ENCODE measurements around the gene BAK1. TPM values are rescaled to one million over a fixed set of nuclear protein-coding genes. Genes with fewer than 3 reads are reported as not detected.

Gene BAK1
- total and polyA plus RNA-seq, 2 of the 13 experiments (the other 11 are each of a cell fraction or from before 2014, with no cell fraction given): 15.0 to 23.8 TPM

- TF ChIP-seq ZNF775 (CRISPR knock-in tag; IDR thresholded peaks at IDR 0.05; ENCODE audit: borderline replicate concordance): no peak
- TF ChIP-seq TAF1 (CRISPR knock-in tag; IDR thresholded peaks at IDR 0.05): no peak; the same call in 1 of the 2 replicates
- TF ChIP-seq ZNF124 (CRISPR knock-in tag; IDR thresholded peaks at IDR 0.05): no peak
- no peak for TF ChIP-seq MYNN (CRISPR knock-in tag; IDR thresholded peaks at IDR 0.05; ENCODE audit: low read depth)
- TF ChIP-seq ZNF562 (CRISPR knock-in tag; IDR thresholded peaks at IDR 0.05; ENCODE audit: borderline replicate concordance): no peak
- no peak for TF ChIP-seq ZSCAN12 (CRISPR knock-in tag; IDR thresholded peaks at IDR 0.05)
- peak; percentile 65; the same call in 1 of the 2 replicates for TF ChIP-seq ZNF264 (CRISPR knock-in tag; IDR thresholded peaks at IDR 0.05)
- TF ChIP-seq STAT5B (CRISPR knock-in tag; IDR thresholded peaks at IDR 0.05): no peak
- TF ChIP-seq CREM (IDR thresholded peaks at IDR 0.05): peak; percentile 61
- TF ChIP-seq CREM (CRISPR knock-in tag; IDR thresholded peaks at IDR 0.05): no peak
- TF ChIP-seq, protein P1, sequence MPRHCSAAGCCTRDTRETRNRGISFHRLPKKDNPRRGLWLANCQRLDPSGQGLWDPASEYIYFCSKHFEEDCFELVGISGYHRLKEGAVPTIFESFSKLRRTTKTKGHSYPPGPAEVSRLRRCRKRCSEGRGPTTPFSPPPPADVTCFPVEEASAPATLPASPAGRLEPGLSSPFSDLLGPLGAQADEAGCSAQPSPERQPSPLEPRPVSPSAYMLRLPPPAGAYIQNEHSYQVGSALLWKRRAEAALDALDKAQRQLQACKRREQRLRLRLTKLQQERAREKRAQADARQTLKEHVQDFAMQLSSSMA (CRISPR knock-in tag; IDR thresholded peaks at IDR 0.05): no peak
- TF ChIP-seq CBX1 (IDR thresholded peaks at IDR 0.05; ENCODE audit: low read depth): no peak
- TF ChIP-seq ZNF256 (CRISPR knock-in tag; conservative IDR thresholded peaks at IDR 0.05): peak; percentile 19; the same call in 1 of the 2 replicates
- TF ChIP-seq RORA (CRISPR knock-in tag; IDR thresholded peaks at IDR 0.05): no peak
- no peak for TF ChIP-seq RNF219 (CRISPR knock-in tag; IDR thresholded peaks at IDR 0.05)
- peak; percentile 82 for TF ChIP-seq ZNF275 (CRISPR knock-in tag; IDR thresholded peaks at IDR 0.05; ENCODE audit: borderline replicate concordance)
- TF ChIP-seq CHD2 (IDR thresholded peaks at IDR 0.05; ENCODE audit: low read depth, low read length): no peak
- TF ChIP-seq DR1 (CRISPR knock-in tag; IDR thresholded peaks at IDR 0.05): no peak
- TF ChIP-seq MIER2 (CRISPR knock-in tag; IDR thresholded peaks at IDR 0.05): no peak
- peak; percentile 47; the same call in 1 of the 2 replicates for TF ChIP-seq NR2C2 (CRISPR knock-in tag; IDR thresholded peaks at IDR 0.05; ENCODE audit: borderline replicate concordance)
- TF ChIP-seq ZNF20 (CRISPR knock-in tag; IDR thresholded peaks at IDR 0.05): no peak
- no peak for TF ChIP-seq MED8 (CRISPR knock-in tag; IDR thresholded peaks at IDR 0.05; ENCODE audit: insufficient replicate concordance)
- TF ChIP-seq CERS6 (CRISPR knock-in tag; IDR thresholded peaks at IDR 0.05): no peak
Observed at GRCh38 chr6:33589731-33590530, 9.9 kb upstream of the BAK1 start (continued).

Measured in HepG2 (cell line).